GM21723 (cell line): ENCODE data around the gene VENTX.

Experiments
- ATAC-seq: cut with Tn5 transposase; IDR thresholded peaks from one replicate; pipeline ENCODE4 v1.9.1; 2021; ENCODE audit warnings: mild to moderate bottlenecking, moderate library complexity; ENCODE audit not compliant: unreplicated experiment

VENTX gene

DNA sequence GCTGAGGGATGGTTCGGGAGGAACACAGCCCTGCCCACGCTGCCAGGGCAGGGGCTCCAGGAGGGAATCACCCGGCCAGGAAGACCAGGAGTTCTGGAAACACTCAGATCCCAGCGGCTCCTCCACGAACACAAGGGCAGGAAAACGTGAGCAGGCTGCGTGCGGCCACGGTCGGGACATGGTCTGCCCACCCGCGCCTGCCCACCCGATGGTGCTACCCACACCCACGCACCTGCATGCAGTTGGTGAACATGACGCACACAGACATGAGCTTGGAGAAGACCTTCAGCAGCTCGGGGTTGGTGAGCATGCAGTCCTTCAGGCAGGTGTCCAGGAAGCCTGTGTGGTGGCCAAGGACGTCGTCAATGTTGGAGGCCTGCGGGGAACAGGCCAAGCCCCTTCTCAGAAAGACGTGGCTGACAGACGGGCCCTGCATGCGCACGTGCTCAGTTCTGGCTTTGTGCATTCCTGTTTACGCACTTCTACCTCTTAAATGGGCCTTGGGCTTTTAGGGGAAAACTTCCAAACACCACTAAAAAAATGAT lies 45.3 kb downstream of the VENTX start:
- no peak for ATAC-seq

DNA sequence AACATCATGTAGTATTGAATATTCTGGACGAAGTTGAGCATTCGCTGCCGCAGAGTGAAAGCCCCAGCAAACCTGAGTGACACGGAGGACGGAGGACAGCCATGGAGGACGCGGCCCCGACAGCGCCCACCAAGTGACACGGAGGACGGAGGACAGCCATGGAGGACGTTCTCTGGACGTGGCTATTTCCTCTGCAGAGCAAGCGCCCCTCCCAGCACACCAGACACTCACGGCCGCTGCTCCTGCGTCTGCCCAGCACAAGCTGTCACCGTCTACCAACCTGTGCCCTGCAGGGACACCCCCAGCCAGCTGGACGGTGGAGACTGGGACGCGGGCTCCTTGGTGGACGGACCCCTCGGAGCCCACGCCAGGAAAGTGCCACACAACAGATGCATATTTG lies 46.3 kb downstream of the VENTX start:
- no peak for ATAC-seq

DNA sequence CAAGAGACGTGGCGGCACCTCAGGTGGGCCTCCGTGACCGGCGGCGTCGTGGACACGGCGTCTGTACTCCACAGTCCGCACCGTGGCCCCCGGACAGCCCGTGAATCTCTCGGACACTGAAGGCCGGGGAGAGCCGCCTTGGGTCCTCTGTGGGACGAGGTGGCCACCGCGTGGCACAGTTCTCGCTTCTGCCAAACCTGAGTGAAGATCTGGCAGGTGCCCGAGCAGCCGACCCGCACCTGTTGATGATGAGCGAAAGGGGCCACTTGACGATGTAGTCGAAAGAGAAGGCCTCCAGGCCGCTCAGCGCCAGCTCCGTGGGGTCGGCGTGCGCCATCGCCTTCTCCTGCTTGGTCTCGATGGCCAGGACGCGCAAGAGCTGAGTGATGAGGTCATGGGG lies 47.6 kb downstream of the VENTX start:
- no peak for ATAC-seq

DNA sequence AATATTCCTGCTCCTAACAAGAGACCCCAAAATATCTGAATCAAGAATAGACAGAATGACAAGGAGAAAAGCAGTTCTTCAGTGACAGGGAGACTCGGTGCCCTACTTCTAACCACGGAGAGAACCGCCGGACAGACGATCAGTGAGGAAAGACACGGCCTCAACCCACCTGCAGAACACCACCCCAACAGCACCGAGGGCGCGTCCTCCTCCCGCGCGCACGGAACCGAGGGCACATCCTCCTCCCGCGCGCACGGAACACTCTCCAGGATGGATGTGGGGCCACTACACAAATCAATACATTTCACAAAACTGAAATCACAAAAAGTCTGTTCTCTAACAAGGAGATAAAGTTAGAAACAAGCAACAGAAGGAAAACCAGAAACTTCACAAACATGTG lies 48.7 kb downstream of the VENTX start:
- ATAC-seq, result no peak

DNA sequence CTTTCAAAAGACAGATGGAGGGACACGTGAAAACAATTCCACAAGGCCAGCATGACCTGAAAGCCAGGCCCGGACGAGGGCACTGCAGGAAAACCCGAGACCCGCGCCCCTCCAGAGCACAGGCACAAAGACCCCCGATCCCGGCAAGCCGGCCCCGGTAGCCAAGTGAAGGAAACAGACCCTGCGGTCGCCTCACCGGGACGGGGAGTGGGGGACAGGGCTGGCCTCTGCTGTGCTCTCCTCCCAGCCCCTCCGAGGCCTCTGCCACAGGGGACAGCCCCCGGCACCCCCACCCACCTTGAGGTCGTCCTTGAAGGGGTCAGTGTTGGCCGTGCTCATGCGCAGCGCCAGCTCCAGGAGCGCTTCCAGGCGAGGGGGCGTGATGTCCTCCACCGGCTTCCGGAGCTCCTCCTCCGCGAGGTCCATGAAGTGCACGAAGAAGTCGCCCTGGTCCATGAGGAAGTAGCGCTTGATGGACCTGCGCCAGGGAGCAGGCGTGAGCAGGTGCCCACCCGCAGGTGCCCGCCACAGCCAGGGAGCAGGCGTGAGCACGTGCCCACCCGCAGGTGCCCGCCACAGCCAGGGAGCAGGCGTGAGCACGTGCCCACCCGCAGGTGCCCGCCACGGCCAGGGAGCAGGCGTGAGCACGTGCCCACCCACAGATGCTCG lies 50.3 kb downstream of the VENTX start:
- no peak for ATAC-seq

DNA sequence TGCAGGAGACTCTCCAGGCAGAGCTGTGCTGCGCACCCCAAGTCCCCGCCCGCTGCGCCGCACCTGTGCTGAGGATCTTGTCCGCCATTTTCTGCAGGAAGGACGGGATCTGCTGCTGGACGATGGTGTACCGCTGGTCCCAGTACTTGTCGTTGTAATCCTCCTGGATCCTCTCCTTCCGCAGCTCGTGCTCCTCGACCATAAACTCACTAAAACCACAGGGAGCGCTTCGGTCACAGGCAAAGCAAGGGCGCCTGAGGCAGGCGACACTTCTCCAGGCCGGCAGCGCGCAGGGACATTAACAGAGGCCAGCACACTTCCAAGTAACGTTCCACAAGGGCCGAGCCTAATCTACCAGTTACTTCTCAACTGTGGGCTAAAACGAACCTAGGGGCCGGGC lies 52.1 kb downstream of the VENTX start:
- no peak for ATAC-seq
